ENCODE measurements around the gene POLR3B. TPM values are rescaled to one million over a fixed set of nuclear protein-coding genes. Genes with fewer than 3 reads are reported as not detected.

The POLR3B gene
- total RNA-seq, 1 donor from 2014 or later: 7.5 TPM

DNA sequence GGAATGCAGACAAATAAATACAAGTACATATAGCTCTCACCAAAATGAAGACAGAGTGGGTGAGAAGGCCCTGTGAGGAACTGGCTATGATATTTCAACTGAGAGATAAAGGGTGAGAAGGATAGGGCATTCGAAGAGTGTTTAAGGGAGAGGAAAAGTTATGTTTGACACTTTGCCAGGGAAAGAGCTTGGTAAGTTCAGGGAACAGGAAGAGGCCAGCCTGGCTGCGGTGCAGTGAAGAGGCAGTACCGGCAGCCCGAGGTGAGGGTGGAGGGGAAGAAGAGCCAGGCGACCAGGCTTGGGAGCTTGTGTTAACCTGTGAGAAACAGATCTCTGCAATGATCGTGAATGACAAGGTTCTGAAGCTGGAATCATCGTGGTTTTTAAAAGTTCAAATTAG, 140.5 kb downstream of the POLR3B start:
- no peak overlapping the region for H3K4me3 Mint-ChIP-seq (ENCODE audit: unreplicated experiment)
- H3K27me3 Mint-ChIP-seq (ENCODE audit: unreplicated experiment): no peaks in the 10 kb centered on the region
- peak; percentile 6 for DNase-seq (ENCODE audit: low spot score)
- no peaks in the 10 kb centered on the region for H3K9me3 Mint-ChIP-seq (ENCODE audit: unreplicated experiment)
- H3K36me3 Mint-ChIP-seq (ENCODE audit: low read depth, unreplicated experiment): no peaks in the 10 kb centered on the region
- H3K4me1 Mint-ChIP-seq (ENCODE audit: unreplicated experiment): peaks cover 5% of the 10 kb centered on the region
- TF ChIP-seq, protein P1, sequence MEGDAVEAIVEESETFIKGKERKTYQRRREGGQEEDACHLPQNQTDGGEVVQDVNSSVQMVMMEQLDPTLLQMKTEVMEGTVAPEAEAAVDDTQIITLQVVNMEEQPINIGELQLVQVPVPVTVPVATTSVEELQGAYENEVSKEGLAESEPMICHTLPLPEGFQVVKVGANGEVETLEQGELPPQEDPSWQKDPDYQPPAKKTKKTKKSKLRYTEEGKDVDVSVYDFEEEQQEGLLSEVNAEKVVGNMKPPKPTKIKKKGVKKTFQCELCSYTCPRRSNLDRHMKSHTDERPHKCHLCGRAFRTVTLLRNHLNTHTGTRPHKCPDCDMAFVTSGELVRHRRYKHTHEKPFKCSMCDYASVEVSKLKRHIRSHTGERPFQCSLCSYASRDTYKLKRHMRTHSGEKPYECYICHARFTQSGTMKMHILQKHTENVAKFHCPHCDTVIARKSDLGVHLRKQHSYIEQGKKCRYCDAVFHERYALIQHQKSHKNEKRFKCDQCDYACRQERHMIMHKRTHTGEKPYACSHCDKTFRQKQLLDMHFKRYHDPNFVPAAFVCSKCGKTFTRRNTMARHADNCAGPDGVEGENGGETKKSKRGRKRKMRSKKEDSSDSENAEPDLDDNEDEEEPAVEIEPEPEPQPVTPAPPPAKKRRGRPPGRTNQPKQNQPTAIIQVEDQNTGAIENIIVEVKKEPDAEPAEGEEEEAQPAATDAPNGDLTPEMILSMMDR (IDR thresholded peaks at IDR 0.05; ENCODE audit: unreplicated experiment): no peak
- H3K27ac Mint-ChIP-seq (ENCODE audit: unreplicated experiment): no peak overlapping the region

DNA sequence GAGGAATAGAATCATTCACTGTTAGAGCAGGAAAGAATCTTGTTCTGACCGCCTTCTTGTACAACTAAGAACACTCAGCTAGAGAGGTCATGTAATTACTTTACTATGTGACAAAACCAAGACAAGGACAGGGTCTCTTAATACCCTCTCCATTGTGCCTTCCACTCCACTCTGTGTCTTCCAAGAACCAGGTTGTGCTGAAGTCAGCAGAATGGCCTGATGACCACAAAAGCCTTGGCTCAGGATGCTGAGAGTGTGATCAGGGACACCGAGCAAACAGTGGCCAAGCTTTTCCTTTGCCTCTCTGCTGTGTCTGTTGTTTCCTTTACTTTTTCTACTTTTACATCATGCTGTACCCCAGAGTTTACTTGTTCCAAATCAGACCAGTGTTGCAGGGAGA, 142.1 kb downstream of the POLR3B start:
- no peak overlapping the region for H3K27ac Mint-ChIP-seq (ENCODE audit: unreplicated experiment)
- H3K36me3 Mint-ChIP-seq (ENCODE audit: low read depth, unreplicated experiment): no peaks in the 10 kb centered on the region
- no peak overlapping the region for H3K4me3 Mint-ChIP-seq (ENCODE audit: unreplicated experiment)
- H3K27me3 Mint-ChIP-seq (ENCODE audit: unreplicated experiment): no peaks in the 10 kb centered on the region
- H3K4me1 Mint-ChIP-seq (ENCODE audit: unreplicated experiment): peaks cover 5% of the 10 kb centered on the region
- no peak for DNase-seq (ENCODE audit: low spot score)
- TF ChIP-seq, protein P1 (IDR thresholded peaks at IDR 0.05; ENCODE audit: unreplicated experiment): no peak
- H3K9me3 Mint-ChIP-seq (ENCODE audit: unreplicated experiment): no peaks in the 10 kb centered on the region

DNA sequence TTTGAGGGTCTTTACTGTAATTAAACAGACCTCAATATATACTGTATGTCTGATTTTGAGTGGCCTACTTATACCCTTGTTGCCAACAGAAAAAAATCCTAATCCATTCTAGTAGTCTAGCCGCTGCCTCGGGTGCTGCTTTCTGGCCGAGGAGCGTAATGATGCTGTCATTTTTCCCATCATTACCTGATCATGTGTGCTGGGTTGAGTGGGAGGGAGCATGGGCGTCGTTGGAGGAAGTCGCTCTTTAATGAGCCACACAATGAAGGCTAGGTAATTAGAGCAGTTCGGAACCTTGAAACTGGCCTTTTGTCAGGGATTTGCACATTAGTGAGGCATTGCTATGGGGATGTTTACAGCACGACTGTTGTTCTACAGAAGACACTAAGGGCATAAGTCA, 149.1 kb downstream of the POLR3B start:
- Mint-ChIP-seq H3K27ac (ENCODE audit: unreplicated experiment) (no peak overlapping the region), H3K9me3 (ENCODE audit: unreplicated experiment) (no peaks in the 10 kb centered on the region), H3K4me1 (ENCODE audit: unreplicated experiment) (peaks cover 5% of the 10 kb centered on the region), H3K36me3 (ENCODE audit: low read depth, unreplicated experiment) (peaks cover 3% of the 10 kb centered on the region), H3K27me3 (ENCODE audit: unreplicated experiment) (no peaks in the 10 kb centered on the region), H3K4me3 (ENCODE audit: unreplicated experiment) (no peak overlapping the region)
- no peak for DNase-seq (ENCODE audit: low spot score)
- TF ChIP-seq, protein P1 (IDR thresholded peaks at IDR 0.05; ENCODE audit: unreplicated experiment): no peak

DNA sequence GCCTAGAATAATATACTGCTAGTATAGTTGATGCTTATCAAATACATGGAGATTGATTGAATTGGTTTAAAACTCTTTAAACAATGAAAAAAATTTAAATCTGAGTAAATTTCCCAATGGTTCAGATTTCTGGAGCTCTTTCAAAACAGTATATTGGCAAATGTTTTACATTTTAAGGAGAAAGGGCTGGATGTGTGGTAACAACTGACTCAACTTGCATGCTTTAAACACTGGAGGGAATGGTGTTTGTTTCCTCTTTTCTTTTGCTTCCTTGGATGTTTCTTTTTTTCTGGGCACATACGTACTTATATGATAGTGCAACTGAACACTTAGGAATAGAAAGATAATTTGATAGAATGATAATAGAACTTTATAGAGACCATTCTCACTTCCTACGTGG, 151.4 kb downstream of the POLR3B start:
- H3K9me3 Mint-ChIP-seq (ENCODE audit: unreplicated experiment): no peaks in the 10 kb centered on the region
- no peak overlapping the region for H3K4me3 Mint-ChIP-seq (ENCODE audit: unreplicated experiment)
- H3K27ac Mint-ChIP-seq (ENCODE audit: unreplicated experiment): no peak overlapping the region
- DNase-seq (ENCODE audit: low spot score): no peak
- TF ChIP-seq, protein P1 (IDR thresholded peaks at IDR 0.05; ENCODE audit: unreplicated experiment): no peak
- H3K27me3 Mint-ChIP-seq (ENCODE audit: unreplicated experiment): no peaks in the 10 kb centered on the region
- peaks cover 5% of the 10 kb centered on the region for H3K4me1 Mint-ChIP-seq (ENCODE audit: unreplicated experiment)
- peaks cover 3% of the 10 kb centered on the region for H3K36me3 Mint-ChIP-seq (ENCODE audit: low read depth, unreplicated experiment)

DNA sequence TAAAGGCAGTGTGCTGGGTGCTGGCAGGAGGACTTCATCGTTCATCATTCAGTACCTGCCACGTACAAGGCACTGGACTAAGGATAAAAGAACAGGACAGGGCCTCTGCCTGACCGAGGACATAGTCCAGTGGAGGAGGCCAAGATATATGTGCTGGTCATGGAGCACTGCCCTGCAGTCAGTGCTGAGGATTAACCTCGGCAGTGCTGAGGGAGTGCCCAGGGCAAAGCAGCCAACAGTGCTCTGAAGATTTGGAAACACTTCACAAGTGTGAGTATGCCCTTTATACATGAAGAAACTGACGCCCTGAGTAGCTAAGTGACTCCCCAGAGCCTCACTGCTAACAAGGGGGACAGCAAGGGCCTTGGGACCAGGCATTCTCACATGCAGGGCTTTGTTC, 153.8 kb downstream of the POLR3B start:
- TF ChIP-seq, protein P1 (IDR thresholded peaks at IDR 0.05; ENCODE audit: unreplicated experiment): no peak
- no peak overlapping the region for H3K27ac Mint-ChIP-seq (ENCODE audit: unreplicated experiment)
- peaks cover under 1% of the 10 kb centered on the region for H3K4me1 Mint-ChIP-seq (ENCODE audit: unreplicated experiment)
- H3K9me3 Mint-ChIP-seq (ENCODE audit: unreplicated experiment): no peaks in the 10 kb centered on the region
- peaks cover 3% of the 10 kb centered on the region for H3K36me3 Mint-ChIP-seq (ENCODE audit: low read depth, unreplicated experiment)
- H3K27me3 Mint-ChIP-seq (ENCODE audit: unreplicated experiment): no peaks in the 10 kb centered on the region
- no peak for DNase-seq (ENCODE audit: low spot score)
- no peak overlapping the region for H3K4me3 Mint-ChIP-seq (ENCODE audit: unreplicated experiment)

Data from endothelial cell (in vitro differentiated cells).